ENCODE measurements around the gene LSMEM2. TPM values are rescaled to one million over a fixed set of nuclear protein-coding genes. Genes with fewer than 3 reads are reported as not detected.
A peak's percentile ranks its signal among the peaks of the same experiment; 100 is the strongest.

The LSMEM2 gene
- total RNA-seq, 1 experiment from 2014 or later = not detected

GRCh38 chr3:50296721-50297383 lies 18.0 kb downstream of the LSMEM2 start:
- BruUV-seq (replicated peaks) = no TSS peak
- POLR2A ChIA-PET (ENCODE audit: low non-redundant PET) = no interaction called here

GRCh38 chr3:50297384-50297775 lies 18.5 kb downstream of the LSMEM2 start:
- POLR2A ChIA-PET (ENCODE audit: low non-redundant PET) = no interaction called here
- no peak overlapping the region for H3K27ac ChIP-seq (ENCODE audit: low read depth, low read length, poor library complexity, severe bottlenecking)
- intact Hi-C loops (cut with micrococcal nuclease; ENCODE audit: unreplicated experiment) = no loop called here
- DNase-seq (ENCODE audit: low spot score) = no peak
- peaks cover 5% of the 10 kb centered on the region for H3K4me1 ChIP-seq (ENCODE audit: insufficient read depth, low read length, poor library complexity, severe bottlenecking)
- no peaks in the 10 kb centered on the region for H3K36me3 ChIP-seq (ENCODE audit: insufficient read depth, low read length, poor library complexity, severe bottlenecking)
- no TSS peak for BruUV-seq (replicated peaks)
- TF ChIP-seq CTCF (conservative IDR thresholded peaks at IDR 0.05; ENCODE audit: low read depth, low read length) = no peak
- TF ChIP-seq EZH2 (IDR thresholded peaks at IDR 0.05; ENCODE audit: borderline replicate concordance, low read depth, low read length, poor library complexity, severe bottlenecking) = no peak
- CTCF ChIA-PET = no interaction called here
- no peaks in the 10 kb centered on the region for H3K9me3 ChIP-seq (ENCODE audit: low read depth, low read length, poor library complexity, severe bottlenecking)
- no peaks in the 10 kb centered on the region for H3K27me3 ChIP-seq (replicated peaks; ENCODE audit: insufficient read depth, low read depth, low read length, poor library complexity)
- no peak overlapping the region for H3K4me3 ChIP-seq (ENCODE audit: low read depth, low read length, poor library complexity, severe bottlenecking)

More at GRCh38 chr3:50296721-50297383, 18.0 kb downstream of the LSMEM2 start:
- H3K9me3 ChIP-seq (ENCODE audit: low read depth, low read length, poor library complexity, severe bottlenecking) = no peaks in the 10 kb centered on the region
- H3K27me3 ChIP-seq (replicated peaks; ENCODE audit: insufficient read depth, low read depth, low read length, poor library complexity) = no peaks in the 10 kb centered on the region
- CTCF ChIA-PET = no interaction called here
- no peak for DNase-seq (ENCODE audit: low spot score)
- no peak overlapping the region for H3K4me3 ChIP-seq (ENCODE audit: low read depth, low read length, poor library complexity, severe bottlenecking)
- H3K4me1 ChIP-seq (ENCODE audit: insufficient read depth, low read length, poor library complexity, severe bottlenecking) = peaks cover 5% of the 10 kb centered on the region
- intact Hi-C loops (cut with micrococcal nuclease; ENCODE audit: unreplicated experiment) = no loop called here
- no peaks in the 10 kb centered on the region for H3K36me3 ChIP-seq (ENCODE audit: insufficient read depth, low read length, poor library complexity, severe bottlenecking)
- TF ChIP-seq CTCF (conservative IDR thresholded peaks at IDR 0.05; ENCODE audit: low read depth, low read length) (no peak), EZH2 (IDR thresholded peaks at IDR 0.05; ENCODE audit: borderline replicate concordance, low read depth, low read length, poor library complexity, severe bottlenecking) (no peak)
- no peak overlapping the region for H3K27ac ChIP-seq (ENCODE audit: low read depth, low read length, poor library complexity, severe bottlenecking)

GRCh38 chr3:50297896-50298725 lies 19.2 kb downstream of the LSMEM2 start:
- no peaks in the 10 kb centered on the region for H3K27me3 ChIP-seq (replicated peaks; ENCODE audit: insufficient read depth, low read depth, low read length, poor library complexity)
- peak overlapping the region; percentile 68 for H3K4me3 ChIP-seq (ENCODE audit: low read depth, low read length, poor library complexity, severe bottlenecking)
- no TSS peak for BruUV-seq (replicated peaks)
- peaks cover 5% of the 10 kb centered on the region for H3K4me1 ChIP-seq (ENCODE audit: insufficient read depth, low read length, poor library complexity, severe bottlenecking)
- DNase-seq (ENCODE audit: low spot score) = no peak
- H3K9me3 ChIP-seq (ENCODE audit: low read depth, low read length, poor library complexity, severe bottlenecking) = no peaks in the 10 kb centered on the region
- intact Hi-C loops (cut with micrococcal nuclease; ENCODE audit: unreplicated experiment) = no loop called here
- no peak for TF ChIP-seq CTCF (conservative IDR thresholded peaks at IDR 0.05; ENCODE audit: low read depth, low read length)
- no peak for TF ChIP-seq EZH2 (IDR thresholded peaks at IDR 0.05; ENCODE audit: borderline replicate concordance, low read depth, low read length, poor library complexity, severe bottlenecking)
- H3K36me3 ChIP-seq (ENCODE audit: insufficient read depth, low read length, poor library complexity, severe bottlenecking) = no peaks in the 10 kb centered on the region
- H3K27ac ChIP-seq (ENCODE audit: low read depth, low read length, poor library complexity, severe bottlenecking) = peak overlapping the region; percentile 82
- CTCF ChIA-PET = no interaction called here
- POLR2A ChIA-PET (ENCODE audit: low non-redundant PET) = no interaction called here

Measured in A673 (cell line).